HG03378 (cell line): ENCODE data around the gene AEBP2.
"Not testable (repeated sequence)": the region's sequence is repeated elsewhere in the genome, so short reads cannot be mapped to it uniquely, and the experiment has no call there.

Experiments used
- ATAC-seq: cut with Tn5 transposase; IDR thresholded peaks from one replicate; pipeline ENCODE4 v1.9.1; 2021; ENCODE audit warnings: mild to moderate bottlenecking, moderate library complexity; ENCODE audit not compliant: unreplicated experiment

The AEBP2 gene

GRCh38 chr12:19419086-19419485 lies 20.2 kb upstream of the AEBP2 start:
- ATAC-seq = no peak

- ATAC-seq = no peak
Measured at GRCh38 chr12:19421503-19422282, 17.6 kb upstream of the AEBP2 start.

- ATAC-seq = no peak
Measured at GRCh38 chr12:19423166-19423930, 15.9 kb upstream of the AEBP2 start.

- no peak for ATAC-seq
Measured at GRCh38 chr12:19428246-19428645, 11.0 kb upstream of the AEBP2 start.

- ATAC-seq = not testable (repeated sequence)
Measured at GRCh38 chr12:19429491-19429890, 9.8 kb upstream of the AEBP2 start.

GRCh38 chr12:19430988-19431387 lies 8.3 kb upstream of the AEBP2 start:
- ATAC-seq = no peak

GRCh38 chr12:19431407-19432308 lies 7.6 kb upstream of the AEBP2 start:
- peak; percentile 66 for ATAC-seq

GRCh38 chr12:19432309-19433170 lies 6.8 kb upstream of the AEBP2 start:
- no peak for ATAC-seq

GRCh38 chr12:19434538-19434937 lies 4.8 kb upstream of the AEBP2 start:
- peak; percentile 37 for ATAC-seq

GRCh38 chr12:19435831-19436497 lies 3.3 kb upstream of the AEBP2 start:
- no peak for ATAC-seq

- no peak for ATAC-seq
Measured at GRCh38 chr12:19436931-19437330, 2.4 kb upstream of the AEBP2 start.

- no peak for ATAC-seq
Measured at GRCh38 chr12:19437996-19438395, 1.3 kb upstream of the AEBP2 start.

- ATAC-seq = peak; percentile 26
Measured at GRCh38 chr12:19440019-19440858, 947 bp downstream of the AEBP2 start.

GRCh38 chr12:19440916-19441315 lies 1.6 kb downstream of the AEBP2 start:
- ATAC-seq = no peak

- no peak for ATAC-seq
Measured at GRCh38 chr12:19443585-19443984, 4.3 kb downstream of the AEBP2 start.

- no peak for ATAC-seq
Measured at GRCh38 chr12:19444097-19444496, 4.8 kb downstream of the AEBP2 start.

GRCh38 chr12:19447386-19447785 lies 8.1 kb downstream of the AEBP2 start:
- no peak for ATAC-seq

- ATAC-seq = no peak
Measured at GRCh38 chr12:19449814-19450213, 10.5 kb downstream of the AEBP2 start.

- no peak for ATAC-seq
Measured at GRCh38 chr12:19450362-19450761, 11.1 kb downstream of the AEBP2 start.
